Measurements from ENCODE around the gene ASPHD1. TPM values are rescaled to one million over a fixed set of nuclear protein-coding genes. Genes with fewer than 3 reads are reported as not detected.
"Not testable (repeated sequence)": the region's sequence is repeated elsewhere in the genome, so short reads cannot be mapped to it uniquely, and the experiment has no call there.

ASPHD1 gene
- total RNA-seq, 2 donors from 2014 or later, result 1.3 TPM; not detected in 1

- ATAC-seq, result no peak
- no peak overlapping the region for H3K27ac Mint-ChIP-seq
Measured at GRCh38 chr16:29906520-29907244, 6.4 kb downstream of the ASPHD1 start.

GRCh38 chr16:29907973-29908372 lies 7.7 kb downstream of the ASPHD1 start:
- Mint-ChIP-seq H3K36me3 (no peaks in the 10 kb centered on the region), H3K9me3 (no peaks in the 10 kb centered on the region), H3K27ac (no peak overlapping the region), H3K4me1 (ENCODE audit: low read depth in 2 of 2) (peaks cover 0 to 6% of the 10 kb centered on the region in 2 donors), H3K4me3 (no peak overlapping the region), H3K27me3 (no peaks in the 10 kb centered on the region)
- DNase-seq (ENCODE audit: low spot score), result no peak
- no peak for ATAC-seq

More at GRCh38 chr16:29906520-29907244, 6.4 kb downstream of the ASPHD1 start:
- H3K4me1 Mint-ChIP-seq (ENCODE audit: low read depth in 2 of 2), result peaks cover 0 to 6% of the 10 kb centered on the region in 2 donors
- H3K27me3 Mint-ChIP-seq, result peaks cover 0 to 6% of the 10 kb centered on the region in 2 donors
- DNase-seq (ENCODE audit: low spot score), result no peak
- H3K9me3 Mint-ChIP-seq, result no peaks in the 10 kb centered on the region
- H3K4me3 Mint-ChIP-seq, result no peak overlapping the region
- no peaks in the 10 kb centered on the region for H3K36me3 Mint-ChIP-seq

DNA sequence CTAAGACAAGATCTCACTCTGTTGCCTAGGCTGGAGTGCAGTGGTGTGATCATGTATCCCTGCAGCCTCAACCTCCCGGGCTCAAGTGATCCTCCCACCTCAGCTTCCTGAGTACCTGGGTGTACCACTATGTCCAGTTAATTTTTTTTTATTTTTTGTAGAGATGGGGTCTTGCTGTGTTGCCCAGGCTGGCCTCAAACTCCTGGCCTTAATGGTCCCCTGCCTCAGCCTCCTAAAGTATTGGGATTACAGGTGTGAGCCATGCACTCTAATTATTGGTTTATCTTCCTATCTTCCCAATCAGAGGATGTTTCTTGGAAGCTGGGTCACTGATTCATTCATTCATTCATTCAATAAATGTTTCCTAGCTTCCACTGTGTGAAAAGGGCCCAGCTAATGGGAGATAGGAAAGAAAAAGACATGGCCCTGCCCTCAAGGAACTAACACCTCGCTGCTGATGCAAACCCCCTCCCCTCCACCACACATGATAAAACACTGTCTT lies 8.5 kb downstream of the ASPHD1 start:
- no peak for ATAC-seq
- Mint-ChIP-seq H3K27me3 (no peaks in the 10 kb centered on the region), H3K36me3 (no peaks in the 10 kb centered on the region), H3K27ac (no peak overlapping the region), H3K9me3 (no peaks in the 10 kb centered on the region), H3K4me1 (ENCODE audit: low read depth in 2 of 2) (peaks cover 0 to 2% of the 10 kb centered on the region in 2 donors), H3K4me3 (no peak overlapping the region)
- DNase-seq (ENCODE audit: low spot score), result no peak

GRCh38 chr16:29909391-29909790 lies 9.1 kb downstream of the ASPHD1 start:
- no peak overlapping the region for H3K27ac Mint-ChIP-seq
- no peaks in the 10 kb centered on the region for H3K36me3 Mint-ChIP-seq
- ATAC-seq (no peak), DNase-seq (ENCODE audit: low spot score) (no peak)
- H3K4me3 Mint-ChIP-seq, result no peak overlapping the region
- H3K4me1 Mint-ChIP-seq (ENCODE audit: low read depth in 2 of 2), result peaks cover 0 to 2% of the 10 kb centered on the region in 2 donors
- no peaks in the 10 kb centered on the region for H3K27me3 Mint-ChIP-seq
- no peaks in the 10 kb centered on the region for H3K9me3 Mint-ChIP-seq

DNA sequence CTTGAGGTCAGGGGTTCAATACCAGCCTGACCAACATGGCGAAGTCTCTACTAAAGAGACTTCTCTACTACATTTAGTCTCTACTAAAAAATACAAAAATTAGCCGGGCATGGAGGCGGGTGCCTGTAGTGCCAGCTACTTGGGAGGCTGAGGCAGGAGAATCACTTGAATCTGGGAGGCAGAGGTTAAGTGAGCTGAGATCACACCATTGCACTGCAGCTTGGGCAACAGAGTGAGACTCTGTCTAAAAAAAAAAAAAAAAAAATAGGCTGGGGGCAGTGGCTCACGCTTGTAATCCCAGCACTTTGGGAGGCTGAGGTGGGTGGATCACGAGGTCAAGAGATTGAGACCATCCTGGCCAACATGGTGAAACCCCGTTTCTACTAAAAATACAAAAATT lies 9.6 kb downstream of the ASPHD1 start:
- ATAC-seq; H3K4me1 Mint-ChIP-seq (ENCODE audit: low read depth in 2 of 2); H3K27me3 Mint-ChIP-seq; H3K9me3 Mint-ChIP-seq; DNase-seq (ENCODE audit: low spot score); H3K36me3 Mint-ChIP-seq; H3K4me3 Mint-ChIP-seq; H3K27ac Mint-ChIP-seq: not testable (repeated sequence)

DNA sequence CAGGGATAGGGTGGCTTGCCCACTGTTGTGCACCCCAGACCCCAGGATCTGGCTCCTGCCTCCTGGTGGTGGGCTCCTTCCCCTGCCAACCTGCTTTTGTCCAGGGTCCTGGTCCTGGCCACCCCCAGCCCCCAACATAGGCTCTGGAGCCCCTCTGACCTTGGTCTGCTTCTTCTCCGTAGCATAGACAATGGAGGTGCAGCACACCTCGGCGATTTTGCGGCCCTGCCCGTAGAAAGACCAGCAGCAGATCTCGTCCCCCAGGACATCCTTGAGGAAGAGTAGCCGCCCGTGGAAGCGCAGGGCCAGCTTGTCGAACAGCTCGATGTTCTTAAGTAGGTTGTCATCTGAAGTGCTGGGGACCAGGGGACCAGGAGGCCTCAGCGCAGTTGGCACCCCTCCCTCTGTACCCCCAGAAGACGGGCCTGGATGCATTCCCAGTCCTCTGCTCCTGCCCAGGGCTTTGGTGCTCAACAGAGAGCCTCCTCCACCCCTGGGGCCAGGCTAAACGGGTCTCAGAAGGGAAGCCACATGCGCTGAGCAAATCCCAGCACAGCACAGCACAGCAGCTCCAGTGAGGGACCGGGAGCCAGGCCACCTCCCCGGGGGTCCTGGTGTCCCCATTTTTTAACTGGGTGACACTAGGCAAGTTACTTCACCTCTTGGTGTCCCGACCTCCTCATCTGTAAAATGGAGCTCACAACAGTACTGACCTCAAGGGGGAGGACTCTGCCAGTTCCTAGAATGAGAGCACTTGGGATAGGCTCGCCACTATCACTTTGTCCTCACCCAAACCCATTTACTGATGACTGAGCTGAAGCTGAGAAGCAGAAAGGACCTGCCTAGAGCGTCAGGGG lies 10.8 kb downstream of the ASPHD1 start:
- no peak overlapping the region for H3K27ac Mint-ChIP-seq
- no peaks in the 10 kb centered on the region for H3K9me3 Mint-ChIP-seq
- H3K27me3 Mint-ChIP-seq, result no peaks in the 10 kb centered on the region
- H3K36me3 Mint-ChIP-seq, result peaks cover 4% of the 10 kb centered on the region
- H3K4me1 Mint-ChIP-seq (ENCODE audit: low read depth in 2 of 2), result peaks cover 5 to 8% of the 10 kb centered on the region in 2 donors
- ATAC-seq, result no peak
- no peak overlapping the region for H3K4me3 Mint-ChIP-seq
- DNase-seq (ENCODE audit: low spot score), result no peak

- peaks cover 4% of the 10 kb centered on the region for H3K36me3 Mint-ChIP-seq
- H3K4me1 Mint-ChIP-seq (ENCODE audit: low read depth in 2 of 2), result peaks cover 6 to 9% of the 10 kb centered on the region in 2 donors
- no peaks in the 10 kb centered on the region for H3K9me3 Mint-ChIP-seq
Measured at GRCh38 chr16:29911676-29912010, 11.4 kb downstream of the ASPHD1 start.

DNA sequence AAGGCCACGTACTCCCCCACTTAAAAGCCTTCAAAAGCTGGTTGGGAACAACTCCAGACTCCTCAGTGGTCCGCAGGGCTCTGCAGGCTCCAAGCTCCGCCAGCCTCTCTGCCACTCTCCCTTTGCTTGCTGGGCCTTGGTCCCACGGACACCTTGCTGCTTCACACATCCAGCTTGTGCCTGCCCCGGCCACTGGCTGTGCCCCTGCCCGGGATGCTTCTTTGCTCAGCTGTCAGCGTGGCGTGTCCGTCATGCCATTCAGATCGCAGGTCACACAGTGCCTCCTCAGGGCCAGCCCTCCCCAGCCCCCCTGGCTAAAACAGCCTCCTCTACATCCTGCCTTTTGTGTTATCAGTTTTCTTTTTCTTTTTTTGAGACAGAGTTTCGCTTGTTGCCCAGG lies 11.8 kb downstream of the ASPHD1 start:
- H3K4me3 Mint-ChIP-seq, result no peak overlapping the region
- H3K27me3 Mint-ChIP-seq, result no peaks in the 10 kb centered on the region
- ATAC-seq (peak in 1 of 2 donors; percentile 6), DNase-seq (ENCODE audit: low spot score) (no peak)
- peak overlapping the region in 1 of 2 donors; percentile 37 for H3K27ac Mint-ChIP-seq
- peaks cover 6 to 9% of the 10 kb centered on the region in 2 donors for H3K4me1 Mint-ChIP-seq (ENCODE audit: low read depth in 2 of 2)
- no peaks in the 10 kb centered on the region for H3K9me3 Mint-ChIP-seq
- H3K36me3 Mint-ChIP-seq, result peaks cover 4% of the 10 kb centered on the region

More at GRCh38 chr16:29911676-29912010, 11.4 kb downstream of the ASPHD1 start:
- Mint-ChIP-seq H3K4me3 (no peak overlapping the region), H3K27me3 (no peaks in the 10 kb centered on the region), H3K27ac (no peak overlapping the region)
- ATAC-seq (peak; percentile 20 to 38), DNase-seq (ENCODE audit: low spot score) (no peak)

GRCh38 chr16:29913514-29913913 lies 13.2 kb downstream of the ASPHD1 start:
- Mint-ChIP-seq H3K4me1 (ENCODE audit: low read depth in 2 of 2) (peaks cover 6 to 9% of the 10 kb centered on the region in 2 donors), H3K9me3 (no peaks in the 10 kb centered on the region), H3K4me3 (no peak overlapping the region), H3K36me3 (peaks cover 4% of the 10 kb centered on the region), H3K27me3 (no peaks in the 10 kb centered on the region), H3K27ac (no peak overlapping the region)
- ATAC-seq (no peak), DNase-seq (ENCODE audit: low spot score) (no peak)

- Mint-ChIP-seq H3K9me3 (no peaks in the 10 kb centered on the region), H3K27me3 (no peaks in the 10 kb centered on the region), H3K4me3 (no peak overlapping the region), H3K4me1 (ENCODE audit: low read depth in 2 of 2) (peaks cover 11 to 15% of the 10 kb centered on the region in 2 donors), H3K36me3 (peaks cover 11% of the 10 kb centered on the region), H3K27ac (peak overlapping the region in 1 of 2 donors; percentile 22)
- ATAC-seq (no peak), DNase-seq (ENCODE audit: low spot score) (no peak)
Measured at GRCh38 chr16:29915590-29916247, 15.4 kb downstream of the ASPHD1 start.

GRCh38 chr16:29916979-29917378 lies 16.7 kb downstream of the ASPHD1 start:
- H3K36me3 Mint-ChIP-seq, result peaks cover 15% of the 10 kb centered on the region
- H3K4me3 Mint-ChIP-seq, result no peak overlapping the region

DNA sequence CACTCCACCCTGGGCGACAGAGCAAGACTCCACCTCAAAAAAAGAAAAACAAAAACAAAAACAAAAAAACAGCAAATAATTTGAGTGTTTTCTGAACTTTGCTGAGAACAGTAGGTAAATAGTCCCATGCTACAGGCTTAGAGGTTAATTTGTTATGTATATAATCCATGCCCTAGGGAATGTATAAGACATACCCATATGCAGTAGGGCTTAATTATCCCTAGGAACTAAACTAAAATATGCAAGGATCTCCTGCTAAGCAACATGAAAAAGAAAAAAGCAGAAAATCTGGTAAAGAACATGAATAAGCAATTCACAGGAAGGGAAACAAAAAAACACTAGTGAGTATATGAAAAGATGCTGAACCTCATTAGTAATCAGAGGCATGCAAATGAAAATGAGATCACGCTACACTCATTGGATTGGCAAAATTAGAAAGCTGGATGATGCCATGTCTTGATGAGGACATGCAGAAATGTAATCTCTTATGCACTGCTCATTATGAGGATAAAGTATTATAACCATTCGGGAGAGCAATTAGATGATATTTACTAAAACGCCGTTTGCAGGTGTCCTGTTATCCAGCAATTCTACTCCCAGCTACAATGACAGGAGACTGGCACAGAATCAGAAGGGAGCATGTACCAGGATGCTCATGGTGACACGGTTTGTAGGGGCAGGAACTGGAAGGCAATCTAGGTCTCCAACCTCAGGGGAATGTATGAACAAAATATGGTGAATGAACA lies 20.2 kb downstream of the ASPHD1 start:
- Mint-ChIP-seq H3K27ac (no peak overlapping the region), H3K4me3 (no peak overlapping the region), H3K9me3 (no peaks in the 10 kb centered on the region), H3K4me1 (ENCODE audit: low read depth in 2 of 2) (peaks cover 21 to 35% of the 10 kb centered on the region in 2 donors), H3K36me3 (peaks cover 21% of the 10 kb centered on the region), H3K27me3 (no peaks in the 10 kb centered on the region)
- ATAC-seq, result no peak
- no peak for DNase-seq (ENCODE audit: low spot score)

More at GRCh38 chr16:29916979-29917378, 16.7 kb downstream of the ASPHD1 start:
- Mint-ChIP-seq H3K4me1 (ENCODE audit: low read depth in 2 of 2) (peaks cover 14 to 20% of the 10 kb centered on the region in 2 donors), H3K27ac (no peak overlapping the region), H3K9me3 (no peaks in the 10 kb centered on the region), H3K27me3 (no peaks in the 10 kb centered on the region)
- ATAC-seq (no peak), DNase-seq (ENCODE audit: low spot score) (no peak)

DNA sequence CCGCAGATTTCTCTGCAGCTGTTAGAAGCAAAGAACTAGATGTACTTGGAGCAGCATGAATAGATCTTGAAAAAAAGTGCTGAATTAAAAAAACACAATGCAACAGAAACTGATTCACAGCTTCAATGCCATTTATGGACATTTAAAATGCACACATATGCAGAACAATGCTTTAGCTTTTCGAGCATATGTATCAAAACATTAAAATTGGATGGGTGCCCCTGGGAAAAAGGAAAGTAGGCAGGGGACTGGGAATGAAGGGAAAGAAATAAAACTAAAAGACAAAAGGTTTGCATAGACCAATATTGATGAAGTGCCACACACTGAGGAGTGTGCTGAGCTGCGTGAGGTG lies 20.7 kb downstream of the ASPHD1 start:
- no peak overlapping the region for H3K4me3 Mint-ChIP-seq
- peaks cover 19 to 32% of the 10 kb centered on the region in 2 donors for H3K4me1 Mint-ChIP-seq (ENCODE audit: low read depth in 2 of 2)
- no peak overlapping the region for H3K27ac Mint-ChIP-seq
- no peak for DNase-seq (ENCODE audit: low spot score)
- no peaks in the 10 kb centered on the region for H3K9me3 Mint-ChIP-seq
- no peak for ATAC-seq
- peaks cover 17% of the 10 kb centered on the region for H3K36me3 Mint-ChIP-seq
- no peaks in the 10 kb centered on the region for H3K27me3 Mint-ChIP-seq
